ENCODE measurements around the gene USP2. TPM values are rescaled to one million over a fixed set of nuclear protein-coding genes. Genes with fewer than 3 reads are reported as not detected.
A peak's percentile ranks its signal among the peaks of the same experiment; 100 is the strongest.

Gene USP2
- total RNA-seq, 2 experiments from 2014 or later, result 0.61 to 0.96 TPM

- CTCF ChIA-PET, result interaction anchor here (0.6 to 9.0 kb wide), 9 partner anchors 8 to 114 kb away, joined by 3 to 241 read pairs (median 4); partner anchors contain the start of gene USP2
- peak; percentile 68 for ATAC-seq
- intact Hi-C loops (cut with micrococcal nuclease), result no loop called here
- Mint-ChIP-seq H3K27ac (no peak overlapping the region), H3K4me1 (ENCODE audit: low read depth) (peaks cover 12% of the 10 kb centered on the region), H3K4me3 (no peak overlapping the region), H3K9me3 (no peaks in the 10 kb centered on the region), H3K27me3 (peaks cover 36% of the 10 kb centered on the region), H3K36me3 (ENCODE audit: low read depth) (no peaks in the 10 kb centered on the region)
- POLR2A ChIA-PET, result interaction anchor here (0.7 kb wide), 1 partner anchor 21 kb away, joined by 3 read pairs; no protein-coding TSS in a partner anchor
- peak; percentile 56 for DNase-seq
- TF ChIP-seq CTCF (IDR thresholded peaks at IDR 0.05), result no peak
Observed at GRCh38 chr11:119361056-119361787, 20.3 kb downstream of the USP2 start.

DNA sequence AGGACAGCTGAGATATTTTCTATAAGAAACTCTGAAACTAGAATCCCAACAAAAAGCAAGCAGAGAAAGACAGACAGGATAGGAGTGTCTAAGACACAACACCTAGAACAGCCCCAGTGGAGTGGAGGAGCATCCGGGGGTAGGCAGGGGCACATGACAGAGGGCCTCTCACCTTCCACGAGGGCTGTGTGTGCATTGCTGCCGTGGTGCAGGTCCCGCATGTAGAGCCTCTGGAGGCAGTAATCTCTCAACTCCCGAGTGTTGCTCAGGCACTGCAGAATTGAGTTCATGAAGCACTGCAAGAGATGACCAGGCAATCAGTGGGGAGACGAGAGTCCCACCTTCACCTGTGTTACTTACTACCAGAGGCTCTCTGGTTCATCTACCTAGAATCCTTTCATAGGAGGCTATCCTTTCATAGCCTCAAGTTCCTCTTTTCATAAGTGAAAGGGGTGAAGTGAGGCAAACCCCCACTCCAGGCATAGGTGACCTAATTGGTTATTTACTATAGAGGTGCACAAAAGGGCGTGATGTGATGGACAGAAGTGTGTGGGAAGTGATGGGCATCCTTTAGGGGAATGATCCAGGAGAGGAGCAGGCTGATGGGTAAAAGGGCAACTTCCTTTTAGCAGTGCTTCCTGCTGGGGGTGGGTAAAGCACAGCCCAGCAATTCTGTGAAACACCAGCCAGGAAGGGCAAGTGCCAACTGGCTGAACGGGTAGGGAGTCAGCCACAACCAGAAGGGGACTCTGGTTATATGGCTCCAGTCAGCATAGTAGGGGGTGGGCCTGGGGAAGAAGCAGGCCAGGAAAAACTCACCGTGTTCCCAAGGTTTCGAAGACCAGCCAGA lies 21.9 kb downstream of the USP2 start:
- POLR2A ChIA-PET, result interaction anchor here (0.7 kb wide), 1 partner anchor 10 kb away, joined by 3 read pairs; no protein-coding TSS in a partner anchor

GRCh38 chr11:119357074-119357473 lies 24.4 kb downstream of the USP2 start:
- H3K36me3 Mint-ChIP-seq (ENCODE audit: low read depth), result no peaks in the 10 kb centered on the region
- no peak for ATAC-seq
- peaks cover 20% of the 10 kb centered on the region for H3K27me3 Mint-ChIP-seq
- no peak for TF ChIP-seq CTCF (IDR thresholded peaks at IDR 0.05)
- peak overlapping the region; percentile 31 for H3K4me3 Mint-ChIP-seq
- H3K4me1 Mint-ChIP-seq (ENCODE audit: low read depth), result peaks cover 8% of the 10 kb centered on the region
- CTCF ChIA-PET, result interaction anchor here (1.0 to 9.0 kb wide), 24 partner anchors 8 to 188 kb away, joined by 3 to 241 read pairs (median 7); partner anchors contain the start of genes C1QTNF5, MFRP, NLRX1 and RNF26
- no peaks in the 10 kb centered on the region for H3K9me3 Mint-ChIP-seq
- no peak overlapping the region for H3K27ac Mint-ChIP-seq
- POLR2A ChIA-PET, result interaction anchor here (1.6 kb wide), 1 partner anchor 19 kb away, joined by 5 read pairs; no protein-coding TSS in a partner anchor
- no peak for DNase-seq
- intact Hi-C loops (cut with micrococcal nuclease), result loop anchor here (2.0 kb wide), 1 partner anchor 118 kb away; no protein-coding TSS in a partner anchor

More for the DNA sequence above, 21.9 kb downstream of the USP2 start:
- intact Hi-C loops (cut with micrococcal nuclease), result no loop called here
- Mint-ChIP-seq H3K9me3 (no peaks in the 10 kb centered on the region), H3K4me3 (no peak overlapping the region), H3K4me1 (ENCODE audit: low read depth) (peaks cover 11% of the 10 kb centered on the region), H3K36me3 (ENCODE audit: low read depth) (no peaks in the 10 kb centered on the region), H3K27ac (no peak overlapping the region), H3K27me3 (peaks cover 28% of the 10 kb centered on the region)
- ATAC-seq, result no peak
- no peak for TF ChIP-seq CTCF (IDR thresholded peaks at IDR 0.05)
- no peak for DNase-seq
- CTCF ChIA-PET, result interaction anchor here (4.8 to 9.0 kb wide), 2 partner anchors 9 to 20 kb away, joined by 55 to 241 read pairs; partner anchors contain the start of gene USP2

DNA sequence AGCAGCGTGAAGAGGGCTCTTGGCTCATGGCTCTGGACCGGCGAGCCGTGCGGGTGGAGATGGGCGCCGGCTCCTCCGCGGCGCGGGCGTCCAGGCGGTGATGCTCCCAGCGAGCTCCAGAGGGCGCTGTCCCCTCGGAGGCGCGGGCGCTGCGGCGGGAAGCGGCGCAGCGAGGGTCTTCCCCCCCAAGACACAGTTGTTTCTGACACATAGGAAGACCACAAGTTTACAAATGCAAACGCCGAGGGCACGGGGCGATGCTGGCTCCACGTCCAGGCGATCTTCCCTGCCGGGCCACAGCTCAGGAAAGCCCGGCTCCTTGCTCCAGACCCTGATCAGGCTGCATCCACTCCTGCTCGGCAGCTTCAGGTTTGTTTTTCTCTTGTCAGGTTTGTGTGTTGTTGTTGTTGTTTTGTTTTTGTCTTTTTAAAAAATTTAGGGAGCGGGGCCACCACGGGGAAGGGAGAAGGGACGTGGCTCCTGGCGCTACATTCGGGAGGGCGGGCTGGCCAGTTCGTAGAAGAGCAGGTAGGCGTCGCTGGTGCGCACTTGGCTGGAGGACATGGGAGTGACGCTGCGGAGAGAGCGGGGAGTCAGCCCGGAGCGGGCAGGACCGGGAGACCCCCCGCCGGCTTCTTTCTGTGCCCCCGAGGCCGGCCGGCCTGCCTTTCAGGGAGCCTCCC lies 25.0 kb downstream of the USP2 start:
- POLR2A ChIA-PET, result interaction anchor here (0.7 to 1.6 kb wide), 3 partner anchors 19 to 262 kb away, joined by 3 to 5 read pairs (median 3); no protein-coding TSS in a partner anchor
- ATAC-seq (peak; percentile 90), DNase-seq (peak; percentile 80)
- Mint-ChIP-seq H3K27me3 (peaks cover 21% of the 10 kb centered on the region), H3K9me3 (no peaks in the 10 kb centered on the region), H3K4me3 (peak overlapping the region; percentile 77), H3K4me1 (ENCODE audit: low read depth) (peaks cover 8% of the 10 kb centered on the region), H3K36me3 (ENCODE audit: low read depth) (no peaks in the 10 kb centered on the region), H3K27ac (peak overlapping the region; percentile 41)
- CTCF ChIA-PET, result interaction anchor here (0.7 to 9.0 kb wide), 42 partner anchors 8 to 216 kb away, joined by 3 to 241 read pairs (median 4); partner anchors contain the start of genes C1QTNF5, CBL, MFRP and NLRX1
- peak; percentile 100 for TF ChIP-seq CTCF (IDR thresholded peaks at IDR 0.05)
- intact Hi-C loops (cut with micrococcal nuclease), result loop anchor here (2.0 kb wide), 1 partner anchor 118 kb away; no protein-coding TSS in a partner anchor
